ENCODE results near the gene PLIN1.

- TF ChIP-seq CTCF (conservative IDR thresholded peaks at IDR 0.05 in 1 of 2, IDR thresholded peaks at IDR 0.05 in 1 of 2; ENCODE audit: extremely low read depth in 1 of 2, insufficient read depth in 1 of 2, low read depth in 1 of 2, low read length in 2 of 2) (no peak), EZH2 (IDR thresholded peaks at IDR 0.05; ENCODE audit: borderline replicate concordance, low read length) (no peak)
These were observed 50.9 kb downstream of the PLIN1 start for GRCh38 chr15:89628301-89628700.
